ENCODE measurements around the gene TIGIT.
"Not testable (repeated sequence)": the region's sequence is repeated elsewhere in the genome, so short reads cannot be mapped to it uniquely, and the experiment has no call there.

Gene TIGIT
- 32.6 to 59.7 (median 50.1) reads per million in 3 donors for total RNA-seq

DNA sequence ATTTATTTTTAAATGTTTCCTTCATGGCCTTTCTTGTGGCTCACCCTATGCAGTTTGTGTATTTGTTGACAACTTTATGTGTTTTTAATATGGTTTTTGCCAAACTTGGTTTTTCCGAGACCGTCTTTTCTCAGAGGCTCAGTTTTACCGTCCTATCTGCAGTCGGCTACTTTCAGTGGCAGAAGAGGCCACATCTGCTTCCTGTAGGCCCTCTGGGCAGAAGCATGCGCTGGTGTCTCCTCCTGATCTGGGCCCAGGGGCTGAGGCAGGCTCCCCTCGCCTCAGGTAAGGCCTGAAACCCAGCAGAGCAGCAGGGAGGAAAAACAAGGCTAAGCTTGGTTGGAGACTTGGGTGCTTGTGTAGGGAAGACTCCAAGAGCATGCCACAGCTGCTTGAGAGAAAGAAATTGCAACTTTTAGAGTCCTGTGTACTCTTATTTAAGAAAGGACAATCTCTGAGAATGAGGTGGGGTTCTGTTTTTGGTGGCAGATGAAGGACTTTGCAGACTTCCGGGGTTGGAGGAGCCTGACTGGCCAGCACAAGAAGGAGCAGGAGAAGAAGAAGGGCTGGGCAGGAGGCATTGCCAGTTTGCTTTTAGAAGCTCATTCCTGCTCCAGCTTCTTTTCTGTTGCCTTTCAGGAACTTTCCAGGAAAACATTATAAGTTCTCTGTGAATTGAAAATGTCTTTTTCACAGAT is at the start of gene TIGIT:
TSS of gene TIGIT (plus strand) at position 191 of the 698 bp plus-strand sequence. CDS start at position 225, 34 bp downstream.
- no peaks in the 10 kb centered on the region for H3K27me3 ChIP-seq (replicated peaks; ENCODE audit: control insufficient read depth, insufficient read depth, low read length, poor library complexity, severe bottlenecking)
- no peak within 1 kb of the TSS for H3K4me3 ChIP-seq (ENCODE audit: insufficient read depth, low read depth, low read length, poor library complexity, severe bottlenecking)
- peak within 1 kb of the TSS; percentile 54 for H3K27ac ChIP-seq (ENCODE audit: insufficient read depth, low read length, poor library complexity, severe bottlenecking)
- H3K36me3 ChIP-seq (ENCODE audit: control insufficient read depth, insufficient read depth, low read length) = no peaks in the 10 kb centered on the region
- peaks cover 18% of the 10 kb centered on the region for H3K4me1 ChIP-seq (ENCODE audit: control insufficient read depth, insufficient read depth, low read length, poor library complexity, severe bottlenecking)
- H3K9me3 ChIP-seq (ENCODE audit: control insufficient read depth, low read length) = no peaks in the 10 kb centered on the region
- no peak for DNase-seq

DNA sequence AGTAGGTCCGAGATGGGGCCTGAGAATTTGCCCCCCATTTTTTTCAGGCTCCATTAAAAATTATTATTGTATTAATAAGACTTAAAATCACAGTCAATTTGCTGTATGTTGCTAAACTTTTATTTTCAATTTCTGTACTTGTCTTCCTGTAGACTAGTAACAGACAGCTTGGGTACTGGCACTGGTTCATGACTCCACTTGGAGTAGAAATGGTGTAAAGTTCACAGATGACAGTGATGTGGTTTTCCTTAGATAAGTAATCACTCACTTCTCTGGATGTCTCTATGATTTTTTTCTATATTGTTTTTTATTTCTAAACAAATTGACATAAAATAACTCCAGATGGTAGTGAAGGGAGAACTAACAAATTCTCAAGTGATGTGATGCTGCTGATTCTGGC is 40.9 kb upstream of the TIGIT start:
- H3K36me3 ChIP-seq (ENCODE audit: control insufficient read depth, insufficient read depth, low read length) = no peaks in the 10 kb centered on the region
- H3K4me1 ChIP-seq (ENCODE audit: control insufficient read depth, insufficient read depth, low read length, poor library complexity, severe bottlenecking) = no peaks in the 10 kb centered on the region
- no peaks in the 10 kb centered on the region for H3K27me3 ChIP-seq (replicated peaks; ENCODE audit: control insufficient read depth, insufficient read depth, low read length, poor library complexity, severe bottlenecking)
- H3K9me3 ChIP-seq (ENCODE audit: control insufficient read depth, low read length) = no peaks in the 10 kb centered on the region
- H3K4me3 ChIP-seq (ENCODE audit: insufficient read depth, low read depth, low read length, poor library complexity, severe bottlenecking) = no peak overlapping the region
- H3K27ac ChIP-seq (ENCODE audit: insufficient read depth, low read length, poor library complexity, severe bottlenecking) = no peak overlapping the region
- DNase-seq = no peak

DNA sequence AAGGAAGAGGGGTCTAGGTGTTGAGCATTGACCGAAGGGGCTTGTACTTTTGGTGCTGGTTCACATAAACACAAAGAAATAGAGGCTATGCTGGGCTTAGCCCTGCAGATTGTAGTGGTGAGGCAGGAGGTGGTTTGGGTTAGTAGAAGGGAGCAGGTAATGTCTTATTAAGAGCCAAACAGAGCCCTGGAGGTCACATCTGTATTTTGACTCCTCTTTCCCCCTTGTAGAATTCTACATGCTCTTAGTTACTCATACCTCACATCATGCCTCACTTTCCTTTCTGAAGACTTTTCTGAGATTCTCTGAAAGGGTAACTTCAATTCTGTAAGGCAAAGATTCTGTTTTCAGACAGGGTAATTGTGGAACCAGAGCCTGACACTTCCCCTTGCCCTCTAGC is 40.3 kb upstream of the TIGIT start:
- no peaks in the 10 kb centered on the region for H3K36me3 ChIP-seq (ENCODE audit: control insufficient read depth, insufficient read depth, low read length)
- H3K9me3 ChIP-seq (ENCODE audit: control insufficient read depth, low read length) = no peaks in the 10 kb centered on the region
- H3K27ac ChIP-seq (ENCODE audit: insufficient read depth, low read length, poor library complexity, severe bottlenecking) = no peak overlapping the region
- no peaks in the 10 kb centered on the region for H3K27me3 ChIP-seq (replicated peaks; ENCODE audit: control insufficient read depth, insufficient read depth, low read length, poor library complexity, severe bottlenecking)
- DNase-seq = no peak
- no peaks in the 10 kb centered on the region for H3K4me1 ChIP-seq (ENCODE audit: control insufficient read depth, insufficient read depth, low read length, poor library complexity, severe bottlenecking)
- H3K4me3 ChIP-seq (ENCODE audit: insufficient read depth, low read depth, low read length, poor library complexity, severe bottlenecking) = no peak overlapping the region

DNA sequence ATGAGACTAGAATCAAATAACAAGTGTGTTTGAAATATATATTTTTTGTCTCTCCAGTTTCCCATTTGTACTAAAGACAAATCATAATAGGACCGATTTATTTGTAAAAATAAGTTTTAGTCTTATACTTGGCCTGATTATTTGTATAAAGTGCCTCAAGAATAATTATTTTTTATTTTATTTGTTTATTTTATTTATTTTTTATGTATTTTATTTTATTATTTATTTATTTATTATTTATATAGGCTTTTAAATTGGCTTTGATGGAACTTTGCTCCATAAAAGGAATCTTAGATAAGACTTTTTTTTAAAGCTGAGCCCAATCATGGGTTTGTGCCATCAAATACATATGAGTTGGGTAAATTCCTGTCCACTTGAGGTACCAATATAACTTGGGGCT is 34.3 kb upstream of the TIGIT start:
- Histone ChIP-seq H3K27ac (ENCODE audit: insufficient read depth, low read length, poor library complexity, severe bottlenecking) (no peak overlapping the region), H3K4me1 (ENCODE audit: control insufficient read depth, insufficient read depth, low read length, poor library complexity, severe bottlenecking) (no peaks in the 10 kb centered on the region), H3K36me3 (ENCODE audit: control insufficient read depth, insufficient read depth, low read length) (no peaks in the 10 kb centered on the region), H3K27me3 (replicated peaks; ENCODE audit: control insufficient read depth, insufficient read depth, low read length, poor library complexity, severe bottlenecking) (no peaks in the 10 kb centered on the region), H3K4me3 (ENCODE audit: insufficient read depth, low read depth, low read length, poor library complexity, severe bottlenecking) (no peak overlapping the region), H3K9me3 (ENCODE audit: control insufficient read depth, low read length) (no peaks in the 10 kb centered on the region)
- no peak for DNase-seq

DNA sequence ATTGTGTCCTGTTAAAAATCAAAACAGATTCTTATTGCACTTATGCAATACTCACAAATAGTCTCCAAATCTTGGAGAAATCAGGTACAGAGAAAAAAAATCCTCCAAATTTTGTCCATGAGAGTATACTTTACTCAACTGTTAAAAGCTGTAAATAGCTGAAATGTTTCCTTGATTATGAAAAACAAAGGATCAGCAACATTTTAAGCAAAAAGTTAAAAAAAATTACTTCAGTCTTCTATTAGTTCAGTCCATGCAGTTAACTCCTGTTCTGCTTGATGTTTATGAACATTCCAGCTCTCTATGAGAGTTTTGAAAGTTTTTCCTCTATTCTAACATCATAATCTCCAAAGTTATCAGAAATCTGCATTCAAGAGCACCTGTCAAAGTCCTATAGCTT is 33.7 kb upstream of the TIGIT start:
- H3K4me1 ChIP-seq (ENCODE audit: control insufficient read depth, insufficient read depth, low read length, poor library complexity, severe bottlenecking) = no peaks in the 10 kb centered on the region
- H3K27me3 ChIP-seq (replicated peaks; ENCODE audit: control insufficient read depth, insufficient read depth, low read length, poor library complexity, severe bottlenecking) = no peaks in the 10 kb centered on the region
- no peaks in the 10 kb centered on the region for H3K36me3 ChIP-seq (ENCODE audit: control insufficient read depth, insufficient read depth, low read length)
- DNase-seq = no peak
- no peak overlapping the region for H3K27ac ChIP-seq (ENCODE audit: insufficient read depth, low read length, poor library complexity, severe bottlenecking)
- no peak overlapping the region for H3K4me3 ChIP-seq (ENCODE audit: insufficient read depth, low read depth, low read length, poor library complexity, severe bottlenecking)
- H3K9me3 ChIP-seq (ENCODE audit: control insufficient read depth, low read length) = no peaks in the 10 kb centered on the region

DNA sequence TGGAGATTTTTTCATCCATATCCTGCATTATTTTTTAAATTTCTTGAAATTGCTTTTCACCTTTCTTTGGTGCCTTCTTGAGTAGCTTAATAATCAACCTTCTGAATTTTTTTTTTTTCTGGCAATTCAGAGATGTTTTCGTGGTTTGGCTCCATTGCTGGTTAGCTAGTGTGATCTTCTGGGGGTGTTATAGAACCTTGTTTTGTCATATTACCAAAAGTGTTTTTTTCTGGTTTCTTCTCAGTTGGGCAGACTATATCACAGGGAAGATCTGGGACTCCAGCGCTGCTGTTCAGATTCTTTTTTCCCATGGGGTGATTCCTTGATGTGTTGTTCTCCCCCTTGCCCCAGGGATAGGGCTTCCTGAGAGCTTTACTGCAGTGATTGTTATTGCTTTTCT is 23.8 kb upstream of the TIGIT start:
- DNase-seq = no peak

DNA sequence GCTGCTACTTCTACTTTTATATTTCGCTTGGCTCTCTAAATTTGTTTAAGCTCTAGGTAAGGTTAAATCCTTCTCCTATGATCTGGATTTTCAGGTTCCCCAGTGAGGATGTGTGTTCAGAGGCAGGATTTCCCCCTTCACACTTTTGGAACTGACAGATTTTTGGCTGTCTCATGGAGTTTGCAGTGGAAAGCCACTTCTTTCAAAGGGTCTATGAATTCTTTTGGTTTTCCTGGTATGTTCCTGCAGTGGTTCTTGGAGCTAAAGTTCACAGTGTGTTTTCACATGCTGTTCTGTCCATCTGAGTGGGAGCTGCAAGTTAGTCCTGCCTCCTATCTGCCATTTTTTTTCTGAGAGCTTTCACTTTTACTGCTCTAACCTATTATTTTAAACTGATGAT is 21.6 kb upstream of the TIGIT start:
- H3K9me3 ChIP-seq (ENCODE audit: control insufficient read depth, low read length) = peaks cover 6% of the 10 kb centered on the region
- H3K4me3 ChIP-seq (ENCODE audit: insufficient read depth, low read depth, low read length, poor library complexity, severe bottlenecking) = no peak overlapping the region
- no peak overlapping the region for H3K27ac ChIP-seq (ENCODE audit: insufficient read depth, low read length, poor library complexity, severe bottlenecking)
- no peaks in the 10 kb centered on the region for H3K4me1 ChIP-seq (ENCODE audit: control insufficient read depth, insufficient read depth, low read length, poor library complexity, severe bottlenecking)
- no peaks in the 10 kb centered on the region for H3K27me3 ChIP-seq (replicated peaks; ENCODE audit: control insufficient read depth, insufficient read depth, low read length, poor library complexity, severe bottlenecking)
- no peak for DNase-seq
- no peaks in the 10 kb centered on the region for H3K36me3 ChIP-seq (ENCODE audit: control insufficient read depth, insufficient read depth, low read length)

More for the DNA sequence above, 23.8 kb upstream of the TIGIT start:
- Histone ChIP-seq H3K36me3 (ENCODE audit: control insufficient read depth, insufficient read depth, low read length) (no peaks in the 10 kb centered on the region), H3K9me3 (ENCODE audit: control insufficient read depth, low read length) (peaks cover 6% of the 10 kb centered on the region), H3K27me3 (replicated peaks; ENCODE audit: control insufficient read depth, insufficient read depth, low read length, poor library complexity, severe bottlenecking) (no peaks in the 10 kb centered on the region), H3K27ac (ENCODE audit: insufficient read depth, low read length, poor library complexity, severe bottlenecking) (no peak overlapping the region), H3K4me1 (ENCODE audit: control insufficient read depth, insufficient read depth, low read length, poor library complexity, severe bottlenecking) (no peaks in the 10 kb centered on the region), H3K4me3 (ENCODE audit: insufficient read depth, low read depth, low read length, poor library complexity, severe bottlenecking) (no peak overlapping the region)

DNA sequence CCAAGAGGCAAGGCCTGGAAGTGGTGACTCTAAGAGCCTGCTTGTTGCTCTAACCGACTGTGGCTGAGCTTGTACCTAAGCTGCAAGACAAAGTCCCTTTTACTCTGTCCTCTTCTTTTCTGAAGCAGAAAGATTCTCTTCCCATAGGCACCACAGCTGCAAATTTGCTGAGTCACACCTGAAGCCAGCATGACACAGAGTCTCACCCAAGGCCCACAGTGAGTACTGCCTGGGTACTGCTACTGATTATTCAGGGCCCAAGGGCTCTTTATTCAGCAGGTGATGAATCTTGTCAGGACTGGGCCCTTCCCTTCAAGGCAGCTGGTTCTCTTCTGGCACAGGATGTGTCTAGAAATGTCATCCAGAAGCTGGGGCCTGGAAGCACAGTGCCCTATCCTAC is 18.9 kb upstream of the TIGIT start:
- H3K4me1 ChIP-seq (ENCODE audit: control insufficient read depth, insufficient read depth, low read length, poor library complexity, severe bottlenecking) = no peaks in the 10 kb centered on the region
- H3K36me3 ChIP-seq (ENCODE audit: control insufficient read depth, insufficient read depth, low read length) = no peaks in the 10 kb centered on the region
- no peaks in the 10 kb centered on the region for H3K9me3 ChIP-seq (ENCODE audit: control insufficient read depth, low read length)
- no peak for DNase-seq
- H3K27ac ChIP-seq (ENCODE audit: insufficient read depth, low read length, poor library complexity, severe bottlenecking) = no peak overlapping the region
- H3K27me3 ChIP-seq (replicated peaks; ENCODE audit: control insufficient read depth, insufficient read depth, low read length, poor library complexity, severe bottlenecking) = no peaks in the 10 kb centered on the region
- H3K4me3 ChIP-seq (ENCODE audit: insufficient read depth, low read depth, low read length, poor library complexity, severe bottlenecking) = no peak overlapping the region

DNA sequence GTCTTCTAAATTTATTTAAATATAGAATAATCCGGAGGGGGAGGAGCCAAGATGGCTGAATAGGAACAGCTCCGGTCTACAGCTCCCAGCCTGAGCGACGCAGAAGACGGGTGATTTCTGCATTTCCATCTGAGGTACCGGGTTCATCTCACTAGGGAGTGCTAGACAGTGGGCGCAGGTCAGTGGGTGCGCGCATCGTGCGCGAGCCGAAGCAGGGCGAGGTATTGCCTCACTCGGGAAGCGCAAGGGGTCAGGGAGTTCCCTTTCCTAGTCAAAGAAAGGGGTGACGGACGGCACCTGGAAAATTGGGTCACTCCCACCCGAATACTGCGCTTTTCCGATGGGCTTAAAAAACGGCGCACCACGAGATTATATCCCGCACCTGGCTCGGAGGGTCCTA is 17.0 kb upstream of the TIGIT start:
- H3K27ac ChIP-seq (ENCODE audit: insufficient read depth, low read length, poor library complexity, severe bottlenecking); H3K36me3 ChIP-seq (ENCODE audit: control insufficient read depth, insufficient read depth, low read length); H3K9me3 ChIP-seq (ENCODE audit: control insufficient read depth, low read length); H3K27me3 ChIP-seq (replicated peaks; ENCODE audit: control insufficient read depth, insufficient read depth, low read length, poor library complexity, severe bottlenecking); DNase-seq; H3K4me1 ChIP-seq (ENCODE audit: control insufficient read depth, insufficient read depth, low read length, poor library complexity, severe bottlenecking); H3K4me3 ChIP-seq (ENCODE audit: insufficient read depth, low read depth, low read length, poor library complexity, severe bottlenecking): not testable (repeated sequence)

DNA sequence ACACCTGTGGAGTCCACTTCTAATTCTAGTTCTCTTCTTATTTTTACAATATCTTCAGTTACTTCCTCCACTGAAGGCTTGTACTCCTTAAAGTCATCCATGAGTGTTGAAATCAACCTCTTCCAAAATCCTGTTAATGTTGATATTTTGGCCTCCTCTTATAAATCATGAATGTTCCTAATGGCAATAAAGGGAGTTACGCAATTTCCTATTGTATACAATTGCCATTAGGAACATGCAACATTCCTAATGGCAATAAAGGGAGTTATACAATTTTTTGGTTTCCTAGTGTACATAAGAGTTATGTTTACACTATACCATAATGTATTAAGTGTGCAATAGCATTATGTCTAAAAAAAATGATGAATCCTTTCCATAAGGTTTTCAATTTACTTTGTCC is 9.2 kb upstream of the TIGIT start:
- DNase-seq = no peak
- H3K4me3 ChIP-seq (ENCODE audit: insufficient read depth, low read depth, low read length, poor library complexity, severe bottlenecking) = no peak overlapping the region
- no peaks in the 10 kb centered on the region for H3K36me3 ChIP-seq (ENCODE audit: control insufficient read depth, insufficient read depth, low read length)
- H3K27ac ChIP-seq (ENCODE audit: insufficient read depth, low read length, poor library complexity, severe bottlenecking) = no peak overlapping the region
- H3K27me3 ChIP-seq (replicated peaks; ENCODE audit: control insufficient read depth, insufficient read depth, low read length, poor library complexity, severe bottlenecking) = no peaks in the 10 kb centered on the region
- no peaks in the 10 kb centered on the region for H3K9me3 ChIP-seq (ENCODE audit: control insufficient read depth, low read length)
- H3K4me1 ChIP-seq (ENCODE audit: control insufficient read depth, insufficient read depth, low read length, poor library complexity, severe bottlenecking) = no peaks in the 10 kb centered on the region

All from effector memory CD4-positive, alpha-beta T cell (primary cell).